AG04450 (cell line): Measurements from ENCODE around the gene UQCC2. TPM values are rescaled to one million over a fixed set of nuclear protein-coding genes. Genes with fewer than 3 reads are reported as not detected.

ENCODE experiments used
- CTCF ChIA-PET: fragments of 300-600, 350-600 bp; formaldehyde crosslinking; extraction: SDS; loops from one replicate; lab custom pipeline; 2022; ENCODE audit warnings: antibody characterized with exemption, inconsistent platforms; lab: Charles Lee
- POLR2A ChIA-PET: fragments of 350-600 bp; formaldehyde crosslinking; extraction: SDS; loops from one replicate; lab custom pipeline; 2021; ENCODE audit warnings: antibody characterized with exemption, inconsistent platforms; lab: Yijun Ruan, JAX
- DNase-seq: peaks from one replicate; pipeline ENCODE4 v3.0.0-alpha.2; 2011; ENCODE audit warnings: low read depth, low spot score
- H3K27ac ChIP-seq: one replicate; pipeline ENCODE4 v1.5.1; 2012; ENCODE audit warnings: low read depth, low read length, control low read depth
- H3K27me3 ChIP-seq: one replicate; pipeline ENCODE4 v1.6.0; 2012; ENCODE audit warnings: low read length; ENCODE audit not compliant: control insufficient read depth, insufficient read depth
- H3K4me3 ChIP-seq: 2 replicates; pipeline ENCODE4 v1.5.1; 2011; ENCODE audit warnings: mild to moderate bottlenecking, low read depth, low read length, control low read depth
- H3K9me3 ChIP-seq: 2 replicates; pipeline ENCODE4 v1.5.1; 2012; ENCODE audit warnings: low read length; ENCODE audit not compliant: control insufficient read depth, insufficient read depth
- CTCF ChIP-seq: IDR thresholded peaks from 2 replicates; pipeline ENCODE4 v1.5.1; 2011; ENCODE audit warnings: low read depth, low read length, control low read depth, inconsistent platforms
- polyA plus RNA-seq: library from polyadenylated mRNA; depleted of rRNA; stranded (reverse); fragments of >200 nt; gene quantifications from 2 replicates; pipeline ENCODE4 v1.2.3, GENCODE V29; 2011

The UQCC2 gene
- polyA plus RNA-seq, 1 experiment, result 67.9 TPM

DNA sequence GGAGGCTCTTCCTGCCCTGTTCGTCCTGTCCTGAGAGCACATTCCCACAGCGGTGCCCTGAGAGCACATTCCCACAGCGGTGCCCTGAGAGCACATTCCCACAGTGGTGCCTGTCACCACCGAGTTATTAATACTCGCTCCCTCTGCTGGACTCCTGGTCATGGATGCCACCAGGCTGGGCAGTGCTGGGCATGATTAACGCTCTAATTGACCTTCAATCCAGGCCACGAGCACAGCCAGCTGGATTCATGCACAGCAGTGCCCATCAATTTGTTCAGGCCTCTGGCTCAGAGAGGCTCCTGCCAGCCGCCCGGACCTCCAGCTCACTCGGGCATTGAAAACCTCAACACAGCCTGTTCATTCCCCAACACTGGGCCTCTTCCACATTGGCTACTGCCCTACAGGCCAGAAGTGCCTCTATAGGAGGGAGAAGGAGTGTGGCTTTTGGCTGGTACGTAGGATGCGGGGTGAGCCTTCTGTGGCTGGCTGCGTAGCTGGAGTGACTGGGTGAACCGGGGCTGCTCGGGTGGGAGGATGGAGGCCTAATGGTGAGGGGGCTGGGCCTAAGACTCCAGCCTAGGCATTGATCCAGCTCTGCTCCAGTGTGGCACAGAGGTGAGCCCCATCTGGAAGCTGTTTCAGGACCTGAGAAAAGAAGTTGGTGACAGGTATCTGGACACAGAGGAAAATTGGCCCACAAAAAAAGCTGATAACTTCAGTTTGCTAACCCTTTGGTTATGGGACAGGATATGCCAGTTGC is 25.9 kb upstream of the UQCC2 start:
- H3K9me3 ChIP-seq, result no peaks in the 10 kb centered on the region
- no peak overlapping the region for H3K27ac ChIP-seq
- no peak for TF ChIP-seq CTCF
- ChIA-PET POLR2A (interaction anchor here (0.6 kb wide), 1 partner anchor 53 kb away, joined by 3 read pairs; no protein-coding TSS in a partner anchor), CTCF (interaction anchor here (0.9 kb wide), 1 partner anchor 9 kb away, joined by 3 read pairs; no protein-coding TSS in a partner anchor)
- H3K27me3 ChIP-seq, result peaks cover 4% of the 10 kb centered on the region
- H3K4me3 ChIP-seq, result no peak overlapping the region
- no peak for DNase-seq

DNA sequence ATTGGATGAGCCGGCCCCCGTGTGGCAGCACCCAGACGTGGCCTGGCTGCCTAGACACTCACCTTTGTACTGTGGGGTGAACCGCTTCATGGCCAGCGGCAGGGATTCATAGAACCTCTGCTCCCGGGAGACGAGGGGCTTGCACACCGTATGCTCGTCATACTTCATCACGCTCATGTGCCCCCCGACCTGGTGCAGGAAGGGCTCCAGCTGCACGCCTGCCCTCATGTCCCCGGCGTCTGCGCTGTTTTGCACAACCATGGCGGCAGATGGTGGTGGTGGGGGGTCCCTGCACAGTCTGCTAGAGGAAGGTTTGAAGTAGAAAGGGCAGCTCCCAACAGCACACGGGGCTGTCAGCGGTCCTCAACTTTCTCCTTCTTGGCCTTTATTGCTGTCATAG is 23.7 kb upstream of the UQCC2 start:
- CTCF ChIA-PET, result interaction anchor here (1.1 to 1.2 kb wide), 2 partner anchors 8 to 10 kb away, joined by 3 to 7 read pairs; no protein-coding TSS in a partner anchor
- no peaks in the 10 kb centered on the region for H3K9me3 ChIP-seq
- H3K4me3 ChIP-seq, result no peak overlapping the region
- no peak for TF ChIP-seq CTCF
- no peak for DNase-seq
- POLR2A ChIA-PET, result no interaction called here
- H3K27ac ChIP-seq, result no peak overlapping the region
- no peaks in the 10 kb centered on the region for H3K27me3 ChIP-seq

GRCh38 chr6:33733709-33734007 is 22.2 kb upstream of the UQCC2 start:
- no peak for DNase-seq
- POLR2A ChIA-PET, result no interaction called here
- peaks cover 4% of the 10 kb centered on the region for H3K27me3 ChIP-seq
- CTCF ChIA-PET, result no interaction called here
- H3K4me3 ChIP-seq, result no peak overlapping the region
- H3K27ac ChIP-seq, result no peak overlapping the region
- no peaks in the 10 kb centered on the region for H3K9me3 ChIP-seq
- TF ChIP-seq CTCF, result no peak

DNA sequence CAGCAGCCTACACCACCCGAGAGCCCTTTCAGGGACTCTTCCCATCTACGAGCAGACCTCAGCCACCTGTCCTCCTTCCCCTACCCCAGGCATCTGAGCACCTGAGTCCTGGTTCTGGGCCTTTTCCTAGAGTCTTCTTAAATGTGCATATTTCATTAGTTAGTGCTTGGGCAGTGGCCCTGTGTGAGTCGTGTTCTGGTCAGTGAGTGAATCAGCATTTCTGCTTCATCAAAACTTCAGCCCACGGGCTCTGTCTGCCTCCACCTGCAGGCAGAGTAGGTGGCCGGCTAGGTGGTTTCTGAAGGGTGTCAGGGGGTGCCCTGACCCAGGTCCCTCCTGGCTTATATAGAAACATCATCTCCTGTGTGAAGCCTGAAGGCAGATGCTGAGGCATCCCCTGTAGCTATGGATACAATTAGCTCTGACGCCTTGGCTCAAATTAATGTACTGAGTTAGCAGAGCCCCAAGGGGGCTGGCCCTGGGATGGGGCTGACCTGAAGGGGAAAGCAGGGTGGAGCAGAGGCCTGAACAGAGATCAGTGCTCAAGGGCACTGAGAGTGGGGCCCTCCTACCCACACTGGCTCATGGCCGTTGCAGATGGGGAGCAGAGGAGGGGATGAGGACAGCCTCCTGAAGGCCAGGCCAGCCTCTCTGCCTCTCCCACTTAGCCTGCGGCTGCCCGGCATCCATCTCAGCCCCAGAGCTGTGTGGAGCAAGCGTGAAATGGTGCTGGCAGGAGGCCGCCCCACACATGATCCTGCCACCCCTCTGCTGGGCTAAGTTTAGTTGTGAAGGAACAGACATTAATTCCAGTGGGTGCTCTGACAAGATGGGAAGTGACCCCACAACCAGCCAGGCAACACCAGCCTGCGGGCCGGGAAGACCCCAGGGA is 21.6 kb upstream of the UQCC2 start:
- no peak for TF ChIP-seq CTCF
- no peak for DNase-seq
- ChIA-PET CTCF (interaction anchor here (2.2 kb wide), 1 partner anchor 11 kb away, joined by 8 read pairs; no protein-coding TSS in a partner anchor), POLR2A (no interaction called here)
- Histone ChIP-seq H3K4me3 (no peak overlapping the region), H3K9me3 (no peaks in the 10 kb centered on the region), H3K27ac (no peak overlapping the region), H3K27me3 (peaks cover 4% of the 10 kb centered on the region)
